ENCODE measurements around the gene TSEN34.
"Not testable (repeated sequence)": the region's sequence is repeated elsewhere in the genome, so short reads cannot be mapped to it uniquely, and the experiment has no call there.

Gene TSEN34

GRCh38 chr19:54162241-54162805, 28.8 kb upstream of the TSEN34 start:
- peak; percentile 80 for DNase-seq

GRCh38 chr19:54162884-54163283, 28.2 kb upstream of the TSEN34 start:
- DNase-seq = no peak

GRCh38 chr19:54164369-54165068, 26.6 kb upstream of the TSEN34 start:
- peak; percentile 66 for DNase-seq

- DNase-seq = no peak
Observed at GRCh38 chr19:54165222-54165621, 25.9 kb upstream of the TSEN34 start.

- DNase-seq = peak; percentile 75
Observed at GRCh38 chr19:54168174-54168917, 22.8 kb upstream of the TSEN34 start.

- no peak for DNase-seq
Observed at GRCh38 chr19:54169149-54169740, 21.9 kb upstream of the TSEN34 start.

- not testable (repeated sequence) for DNase-seq
Observed at GRCh38 chr19:54171736-54172431, 19.2 kb upstream of the TSEN34 start.

- no peak for DNase-seq
Observed at GRCh38 chr19:54172471-54173358, 18.4 kb upstream of the TSEN34 start, which contains the start of gene TMC4. Gene TMC4 (minus strand): TSS chr19:54173160. CDS start chr19:54173117, 43 bp downstream.

GRCh38 chr19:54173359-54173699, 17.8 kb upstream of the TSEN34 start:
- no peak for DNase-seq

GRCh38 chr19:54173951-54174834, 16.9 kb upstream of the TSEN34 start:
- DNase-seq = no peak

- peak; percentile 37 for DNase-seq
Observed at GRCh38 chr19:54178581-54179261, 12.4 kb upstream of the TSEN34 start.

- DNase-seq = no peak
Observed at GRCh38 chr19:54179262-54179852, 11.8 kb upstream of the TSEN34 start.

GRCh38 chr19:54179921-54180461, 11.1 kb upstream of the TSEN34 start:
- DNase-seq = no peak

GRCh38 chr19:54180691-54181091, 10.4 kb upstream of the TSEN34 start:
- no peak for DNase-seq

- not testable (repeated sequence) for DNase-seq
Observed at GRCh38 chr19:54181894-54182293, 9.2 kb upstream of the TSEN34 start.

- DNase-seq = no peak
Observed at GRCh38 chr19:54183431-54183830, 7.7 kb upstream of the TSEN34 start.

- no peak for DNase-seq
Observed at GRCh38 chr19:54186351-54186750, 4.8 kb upstream of the TSEN34 start.

GRCh38 chr19:54186934-54187381, 4.2 kb upstream of the TSEN34 start:
- DNase-seq = no peak

- no peak for DNase-seq
Observed at GRCh38 chr19:54188215-54188871, 2.8 kb upstream of the TSEN34 start.

Data from central memory CD4-positive, alpha-beta T cell (primary cell).